NCI-H146 treated with DMSO at 0.1 percent for 48 hours (cell line): Measurements from ENCODE around the gene CLEC16A.

Experiments
- DNase-seq: peaks from one replicate; lab custom pipeline; 2025; ENCODE audit not compliant: unreplicated experiment; lab: John Stamatoyannopoulos, UW

CLEC16A gene

DNA sequence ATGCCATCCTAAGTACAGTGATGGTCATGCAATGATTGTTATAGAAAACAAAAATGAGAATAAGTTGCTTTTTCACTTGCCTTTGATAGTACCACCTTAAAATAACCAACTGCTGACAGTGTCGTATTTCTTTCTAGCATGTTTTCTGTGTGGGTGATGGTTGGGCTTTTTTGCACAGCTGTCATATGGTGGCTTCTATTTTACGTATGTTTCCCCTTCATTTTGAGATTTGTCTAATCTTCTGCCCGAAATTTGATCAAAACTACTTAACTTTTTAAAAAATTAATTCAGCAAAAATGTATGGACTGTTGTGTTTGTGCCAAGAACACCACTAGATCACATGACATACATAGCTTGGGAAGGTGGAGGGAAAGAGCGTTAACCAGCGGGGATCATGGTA, 90.7 kb downstream of the CLEC16A start:
- no peak for DNase-seq

GRCh38 chr16:11036040-11036439, 91.7 kb downstream of the CLEC16A start:
- DNase-seq: no peak

DNA sequence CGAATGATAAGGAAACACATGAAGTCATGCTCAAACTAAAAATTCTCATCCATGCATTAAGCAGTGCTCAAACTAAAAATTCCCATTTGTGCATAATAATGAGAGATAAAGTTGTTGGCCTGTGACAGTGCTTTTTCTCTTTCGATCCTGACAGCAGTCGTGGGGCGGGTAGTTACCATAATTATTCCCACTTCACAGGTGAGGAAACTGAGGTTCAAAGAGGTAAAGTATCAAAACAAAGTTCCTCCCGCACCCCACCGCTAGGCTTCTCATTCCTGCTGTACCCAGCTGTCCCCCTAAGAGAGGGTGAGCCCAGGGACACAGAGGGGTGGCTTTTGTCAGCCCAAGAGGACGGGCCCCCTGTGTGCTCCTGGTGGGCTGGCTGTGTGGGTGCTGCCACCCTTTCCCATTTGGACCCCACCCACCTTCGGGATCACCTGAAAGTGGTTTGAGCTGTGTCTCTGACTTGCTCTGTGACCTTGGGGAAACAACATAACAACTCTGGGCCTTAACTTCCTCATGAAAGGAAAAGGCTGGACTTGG, 92.6 kb downstream of the CLEC16A start:
- no peak for DNase-seq

- DNase-seq: no peak
These were observed 93.9 kb downstream of the CLEC16A start for GRCh38 chr16:11038305-11038704.

GRCh38 chr16:11038777-11039176, 94.4 kb downstream of the CLEC16A start:
- DNase-seq: no peak

- no peak for DNase-seq
These were observed 95.4 kb downstream of the CLEC16A start for GRCh38 chr16:11039726-11040125.

DNA sequence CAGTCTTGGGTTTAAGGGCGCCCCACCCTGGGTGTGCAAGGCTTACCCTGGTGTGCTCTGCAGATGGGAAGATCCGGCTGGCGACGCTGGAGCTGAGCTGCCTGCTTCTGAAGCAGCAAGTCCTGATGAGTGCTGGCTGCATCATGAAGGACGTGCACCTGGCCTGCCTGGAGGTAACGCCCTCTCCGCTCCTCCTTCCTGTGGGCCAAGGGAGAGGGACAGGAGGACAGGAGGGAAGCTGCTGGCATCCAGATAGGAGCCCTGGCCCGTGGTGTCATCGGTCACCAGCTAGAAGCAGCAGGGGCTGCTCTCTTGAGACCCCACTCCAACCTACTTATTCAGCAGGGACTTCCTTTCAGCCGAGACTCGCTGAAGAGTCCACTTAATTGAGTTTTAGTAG, 97.8 kb downstream of the CLEC16A start:
- no peak for DNase-seq

DNA sequence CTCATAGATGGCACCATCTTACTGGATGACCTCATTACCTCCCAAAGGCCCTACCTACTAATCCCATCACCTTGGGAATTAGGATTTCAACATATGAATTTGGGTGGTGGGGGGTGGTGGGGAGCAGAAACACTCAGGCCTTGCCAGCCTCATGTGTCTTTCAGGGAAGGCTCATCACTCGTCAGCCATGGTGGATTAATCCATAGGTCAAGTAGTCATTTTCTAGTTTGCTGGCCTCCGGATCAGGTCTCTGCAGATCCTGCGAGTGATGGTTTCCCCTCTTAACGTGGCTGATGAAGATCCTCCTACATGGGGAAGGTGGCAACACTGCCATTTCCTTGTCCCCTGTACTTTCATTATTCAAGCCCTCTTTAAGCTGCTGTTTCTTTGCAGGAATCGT, 101.1 kb downstream of the CLEC16A start:
- no peak for DNase-seq

GRCh38 chr16:11045846-11046245, 101.5 kb downstream of the CLEC16A start:
- no peak for DNase-seq

DNA sequence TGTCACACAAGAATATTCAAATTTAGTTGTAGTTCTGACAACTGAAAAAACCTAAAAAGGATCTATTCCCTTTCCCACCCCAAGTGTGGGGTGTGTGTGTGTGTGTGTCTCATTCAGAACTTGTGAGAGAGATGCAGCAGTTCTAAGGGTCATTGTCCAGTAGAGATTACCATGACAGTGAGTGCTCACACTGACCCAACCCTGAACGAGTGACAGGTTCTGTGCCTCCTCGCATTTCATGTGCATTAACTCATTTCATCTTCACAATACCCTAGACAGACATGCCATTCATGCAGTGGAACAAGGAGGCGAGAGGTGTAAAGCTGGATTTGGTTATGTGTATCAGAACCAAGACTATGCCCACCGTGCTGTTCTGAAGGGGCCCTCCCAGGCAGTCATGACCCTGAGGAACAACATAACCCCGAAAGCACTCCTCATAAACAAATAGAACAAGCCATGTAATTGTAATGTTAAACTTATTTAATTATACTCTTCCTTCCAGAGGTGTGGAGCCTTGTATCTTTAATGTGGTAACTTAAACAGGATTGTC, 102.1 kb downstream of the CLEC16A start:
- no peak for DNase-seq

- DNase-seq: no peak
These were observed 102.7 kb downstream of the CLEC16A start for GRCh38 chr16:11047057-11047456.

- no peak for DNase-seq
These were observed 103.8 kb downstream of the CLEC16A start for GRCh38 chr16:11047939-11048800.

GRCh38 chr16:11049396-11050059, 105.2 kb downstream of the CLEC16A start:
- DNase-seq: no peak

- DNase-seq: peak; percentile 47
These were observed 106.2 kb downstream of the CLEC16A start for GRCh38 chr16:11050536-11050935.

GRCh38 chr16:11050944-11051343, 106.6 kb downstream of the CLEC16A start:
- peak; percentile 76 for DNase-seq

- no peak for DNase-seq
These were observed 107.1 kb downstream of the CLEC16A start for GRCh38 chr16:11051430-11051829.

DNA sequence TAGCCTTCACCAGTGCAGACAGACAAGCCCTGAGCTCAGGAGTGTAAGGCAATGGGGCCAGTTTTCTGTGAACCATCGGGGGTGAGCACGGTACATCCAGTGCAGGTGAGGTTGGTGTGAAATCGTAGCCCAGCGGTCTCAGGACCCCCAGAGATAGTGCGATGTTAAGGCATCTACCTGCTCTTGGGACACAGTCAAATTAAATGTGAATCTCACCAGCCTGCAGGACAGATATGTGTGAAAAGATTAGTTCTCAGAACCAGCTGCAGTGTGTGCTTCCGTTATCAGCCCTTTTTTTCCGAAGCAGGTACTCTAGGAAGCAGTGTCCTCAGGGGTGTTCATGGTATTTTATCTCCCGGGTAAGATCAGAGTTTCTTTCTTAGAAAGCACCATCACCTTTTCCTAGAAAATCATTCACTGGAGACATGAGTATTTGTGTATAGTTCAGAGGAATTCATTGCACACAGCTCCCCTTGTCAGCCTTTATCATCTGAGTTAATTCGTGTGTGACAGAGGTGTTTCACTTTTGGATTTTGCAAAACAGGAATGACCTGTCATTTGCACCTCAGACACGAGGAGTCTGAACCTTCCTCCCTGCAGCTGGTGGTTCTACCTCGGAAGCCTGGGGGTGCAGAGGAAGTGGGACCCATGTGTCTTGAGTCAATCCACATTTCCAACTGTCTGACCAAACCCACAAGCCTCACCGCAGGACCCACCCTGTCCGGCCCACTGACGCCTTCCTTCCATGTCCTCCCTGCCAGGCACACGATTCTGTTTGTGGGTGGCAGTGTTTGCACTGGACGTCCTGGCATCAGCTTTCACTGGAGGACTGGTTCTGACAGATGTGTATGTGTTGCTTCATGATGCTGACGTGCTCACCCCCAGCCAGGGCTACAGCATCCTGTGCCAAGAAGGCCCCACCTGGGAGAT, 107.8 kb downstream of the CLEC16A start:
- no peak for DNase-seq

GRCh38 chr16:11053916-11054460, 109.6 kb downstream of the CLEC16A start:
- DNase-seq: no peak

DNA sequence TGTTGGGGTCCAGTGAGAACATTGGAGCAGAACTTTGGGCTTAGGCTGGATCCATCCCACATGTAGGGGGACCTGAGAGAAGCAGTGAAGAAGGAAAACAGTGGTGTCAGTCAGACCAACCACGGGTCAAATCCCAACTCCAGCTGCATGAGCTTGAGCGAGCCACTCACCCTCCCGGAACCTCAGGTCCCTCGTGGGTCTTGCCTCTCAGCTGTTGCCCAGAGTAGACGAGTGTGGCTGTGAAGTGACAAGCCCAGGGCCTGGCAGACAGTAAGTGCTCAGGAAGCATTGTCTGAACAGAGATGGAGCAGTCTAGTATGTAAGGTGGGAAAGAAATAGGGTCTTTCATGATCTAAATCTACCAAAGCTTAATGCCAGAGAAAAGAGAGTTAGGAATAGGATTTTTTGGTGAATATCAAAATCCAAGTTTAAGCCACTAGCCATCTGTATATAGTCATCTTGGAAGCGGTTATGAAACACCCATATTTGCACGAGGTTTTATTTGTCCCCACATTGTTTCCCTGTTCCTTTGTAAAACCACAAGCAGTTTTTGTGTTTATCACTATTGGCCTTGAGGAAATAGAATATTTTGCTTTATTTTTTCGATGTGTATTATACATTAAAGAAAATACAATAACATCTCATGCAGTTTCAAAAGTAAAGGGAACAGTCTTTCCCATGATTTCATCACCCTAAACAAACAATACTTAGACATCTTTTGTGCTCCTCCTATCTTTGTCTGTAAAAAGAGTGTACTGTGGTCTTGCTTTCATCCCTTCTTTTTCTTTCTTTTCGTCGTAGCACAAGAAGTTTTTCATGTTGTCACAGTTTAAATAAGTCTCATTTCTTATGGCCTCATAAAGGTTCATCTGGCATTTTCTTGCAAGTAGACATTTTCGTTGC, 112.0 kb downstream of the CLEC16A start:
- DNase-seq: no peak
